GM18508 (cell line): ENCODE data around the gene BTG3.

Experiments used
- ATAC-seq: cut with Tn5 transposase; IDR thresholded peaks from one replicate; pipeline ENCODE4 v1.9.1; 2021; ENCODE audit warnings: moderate number of reproducible peaks; ENCODE audit not compliant: insufficient read depth, unreplicated experiment

Gene BTG3

DNA sequence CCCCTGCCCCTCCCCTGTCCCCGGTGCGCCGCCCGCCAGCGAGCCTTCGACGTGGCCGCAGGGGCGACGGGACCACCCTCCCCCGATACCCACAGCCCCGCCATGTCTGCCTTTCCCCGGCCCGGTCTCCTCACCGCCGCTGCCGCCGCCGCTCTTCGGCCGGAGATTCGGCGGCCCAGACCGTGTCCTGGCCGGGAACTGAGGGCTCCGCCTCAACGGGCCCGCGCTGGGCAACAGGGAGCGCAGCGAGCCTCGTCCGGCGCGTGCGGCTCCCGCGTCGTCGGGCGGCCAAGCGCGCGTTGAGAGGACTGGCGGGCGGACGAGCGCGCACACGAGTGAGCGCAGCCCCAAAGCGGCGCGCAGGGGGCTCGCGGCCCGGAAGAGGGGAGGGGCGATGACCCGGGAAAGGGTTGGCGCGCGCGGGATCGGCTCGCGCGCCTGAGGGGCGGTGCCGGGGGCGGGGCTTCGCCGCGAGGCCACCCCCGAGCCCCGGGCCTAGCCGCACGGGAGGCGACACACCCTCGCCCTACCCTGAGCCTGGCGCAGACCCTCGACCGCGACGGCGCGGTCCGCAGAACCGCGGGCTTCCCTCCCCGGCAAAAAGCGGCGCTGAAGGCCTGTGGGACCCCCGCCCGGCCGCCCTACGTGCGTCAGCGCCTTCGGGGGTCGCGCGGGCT lies at the start of gene BTG3:
BTG3 (minus strand) TSS at position 337 of the 677 bp plus-strand sequence. CDS start 3,757 bp downstream, outside the sequence.
- peak; percentile 43 for ATAC-seq

DNA sequence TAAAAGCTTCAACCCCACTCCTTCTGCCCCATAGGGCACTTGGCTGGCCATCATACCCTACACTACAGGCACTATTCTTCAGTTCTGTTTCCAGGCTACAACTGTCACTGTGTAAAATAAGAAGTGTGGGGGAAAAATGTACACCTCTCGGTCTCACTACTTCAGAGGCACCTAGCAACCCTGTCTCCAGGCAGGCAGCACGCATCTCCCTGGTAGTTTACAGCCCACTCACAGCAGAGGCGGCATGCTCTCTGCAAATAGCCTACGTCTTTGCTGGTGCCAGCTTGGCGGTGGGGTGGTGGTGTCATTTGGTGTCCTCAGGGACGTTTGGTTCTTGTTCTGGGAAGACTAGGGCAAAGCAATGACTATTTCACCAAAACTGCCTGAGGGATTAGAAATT lies 48.2 kb upstream of the BTG3 start:
- ATAC-seq, result no peak

GRCh38 chr21:17660452-17660851 lies 47.8 kb upstream of the BTG3 start:
- no peak for ATAC-seq

DNA sequence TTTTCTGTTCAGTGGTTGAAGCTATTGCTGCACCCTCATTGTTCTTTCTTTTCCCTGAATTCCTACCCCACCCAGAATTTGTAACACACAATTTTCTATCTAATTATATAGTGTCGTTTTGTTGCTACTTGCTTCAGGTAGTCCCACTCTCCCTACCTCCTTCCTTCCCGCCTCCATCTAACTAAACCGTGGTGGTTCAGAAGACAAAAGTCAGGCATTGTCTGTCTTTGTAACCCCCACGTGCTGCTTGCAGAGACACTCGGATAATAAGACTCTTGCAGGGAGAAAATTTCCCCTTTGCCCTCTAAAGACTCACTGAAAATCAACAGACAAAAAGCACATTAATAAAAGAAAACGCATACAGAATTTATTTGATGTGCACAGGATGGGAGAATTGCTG lies 46.2 kb upstream of the BTG3 start:
- ATAC-seq, result no peak

GRCh38 chr21:17651526-17651925 lies 38.8 kb upstream of the BTG3 start:
- no peak for ATAC-seq

DNA sequence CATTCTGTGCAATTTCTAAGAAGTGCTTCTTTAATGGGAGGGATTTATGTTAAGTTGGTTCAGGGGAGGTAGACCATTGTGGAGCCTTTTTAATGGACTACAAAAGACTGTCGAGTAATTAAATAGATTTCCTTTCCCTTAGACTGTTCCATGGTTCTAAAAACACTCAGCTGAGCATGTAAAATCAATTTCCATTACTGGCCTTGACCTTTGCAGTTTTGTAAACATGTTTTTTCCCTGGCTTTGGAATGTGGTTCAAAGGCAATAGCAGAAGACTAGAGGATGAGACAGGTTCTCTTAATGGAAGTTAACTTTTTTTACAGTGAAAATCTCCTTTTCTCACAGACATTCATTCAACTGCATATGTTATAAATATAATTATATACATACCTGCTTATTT lies 37.6 kb upstream of the BTG3 start:
- no peak for ATAC-seq

DNA sequence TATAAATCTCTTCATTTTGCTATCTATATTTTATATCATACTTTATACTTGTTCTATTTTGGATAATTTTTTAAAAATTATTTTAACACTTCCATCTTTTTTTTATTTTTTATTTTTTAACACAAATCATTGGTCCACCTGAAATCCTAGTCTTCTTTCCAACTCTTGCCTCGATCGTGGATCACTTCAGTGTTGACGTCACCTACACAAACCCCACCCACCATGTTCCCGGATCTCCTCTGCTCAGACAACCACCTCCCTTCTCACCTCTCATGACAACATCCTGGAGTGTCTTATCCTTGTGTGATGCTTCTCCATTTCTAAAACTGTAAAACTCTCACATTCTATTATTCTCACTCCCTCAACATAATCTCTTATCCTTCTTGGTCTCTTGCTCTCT lies 34.1 kb upstream of the BTG3 start:
- no peak for ATAC-seq

DNA sequence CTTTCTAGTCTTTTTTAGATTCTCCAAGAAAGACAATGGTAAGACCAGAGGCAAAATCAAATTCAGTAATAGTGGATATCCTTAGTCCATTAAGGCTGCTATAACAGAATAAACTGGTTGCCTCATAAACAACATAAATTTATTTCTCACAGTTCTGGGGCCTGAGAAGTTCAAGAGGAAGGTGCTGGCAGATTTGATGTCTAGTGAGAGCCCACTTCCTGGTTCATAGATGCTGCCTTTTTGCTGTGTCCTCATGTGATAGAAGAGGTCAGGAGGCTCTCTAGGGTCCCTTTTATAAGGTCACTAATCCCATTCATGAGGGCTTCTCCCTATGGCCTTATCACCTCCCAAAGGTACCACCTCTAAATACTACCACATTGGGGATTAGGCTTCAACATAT lies 31.5 kb upstream of the BTG3 start:
- no peak for ATAC-seq

DNA sequence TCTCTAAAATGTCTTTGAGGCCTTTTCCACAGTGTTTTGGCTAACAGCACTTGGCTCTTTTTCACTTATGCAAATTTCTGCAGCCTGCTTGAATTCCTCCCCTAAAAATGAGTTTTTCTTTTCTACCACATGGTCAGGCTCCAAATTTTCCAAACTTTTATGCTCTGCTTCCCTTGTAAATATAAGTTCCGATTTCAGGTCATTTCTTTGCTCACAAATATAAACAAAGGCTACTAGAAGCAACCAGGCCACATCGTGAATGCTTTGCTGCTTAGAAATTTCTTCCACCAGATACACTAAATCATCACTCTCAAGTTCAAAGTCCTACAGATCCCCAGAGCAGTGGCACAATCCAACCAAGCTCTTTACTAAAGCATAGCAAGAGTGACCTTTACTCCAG lies 28.1 kb upstream of the BTG3 start:
- ATAC-seq, result no peak

- no peak for ATAC-seq
Observed at GRCh38 chr21:17636711-17637110, 24.0 kb upstream of the BTG3 start.

GRCh38 chr21:17631195-17631594 lies 18.5 kb upstream of the BTG3 start:
- no peak for ATAC-seq

DNA sequence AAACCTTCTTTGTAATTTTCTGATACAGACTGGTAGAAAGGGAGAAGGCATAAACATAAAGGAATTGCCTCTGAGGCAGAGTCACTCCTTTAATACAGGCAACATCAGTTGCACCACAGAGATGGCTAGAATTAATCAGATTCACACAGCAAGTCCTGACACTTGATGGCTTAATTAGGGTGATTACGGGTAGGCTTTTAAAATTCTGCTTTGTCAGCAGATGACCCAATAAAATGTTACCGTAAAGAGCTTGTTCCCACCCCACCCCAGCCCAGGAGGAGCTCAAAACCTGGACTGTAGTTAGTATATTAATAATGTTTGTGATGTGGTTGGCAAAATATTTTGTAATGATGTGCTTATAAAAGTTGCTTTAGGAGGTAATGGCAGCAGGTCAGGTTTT lies 9.3 kb upstream of the BTG3 start:
- no peak for ATAC-seq

- no peak for ATAC-seq
Observed at GRCh38 chr21:17616831-17617230, 4.1 kb upstream of the BTG3 start.

GRCh38 chr21:17613242-17613676 lies 558 bp upstream of the BTG3 start:
- ATAC-seq, result no peak

- peak; percentile 0 for ATAC-seq
Observed at GRCh38 chr21:17612023-17612564, 607 bp downstream of the BTG3 start.

DNA sequence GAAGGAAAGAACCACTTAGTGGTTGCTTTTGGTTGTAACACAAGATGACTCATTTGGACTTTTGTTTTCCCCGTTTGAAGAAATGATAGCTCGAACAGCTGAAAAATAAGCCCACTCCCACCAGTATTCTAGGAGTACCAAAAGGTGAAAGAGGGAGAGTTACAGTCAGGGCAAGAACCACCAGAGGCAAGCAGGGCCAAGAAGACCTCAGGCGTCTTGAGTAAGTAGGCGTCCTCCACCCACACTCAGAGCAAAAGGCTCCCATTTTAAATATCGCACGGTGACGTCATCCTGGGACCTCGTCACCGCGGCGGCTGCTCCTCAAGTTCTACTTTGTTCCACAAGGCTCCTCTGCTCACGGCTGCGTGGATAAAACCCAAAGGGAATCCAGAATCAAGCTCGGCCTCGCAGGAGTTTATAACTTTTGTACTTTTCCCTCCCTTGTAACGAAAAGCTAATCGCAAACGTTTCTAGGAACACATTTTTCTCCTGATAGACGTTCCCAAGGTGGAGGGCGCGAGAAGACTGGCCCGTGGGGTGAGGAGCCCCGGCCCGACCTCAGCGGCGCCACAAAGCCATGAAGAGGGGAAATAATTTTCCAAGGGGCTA lies 1.2 kb downstream of the BTG3 start:
- ATAC-seq, result peak; percentile 73

DNA sequence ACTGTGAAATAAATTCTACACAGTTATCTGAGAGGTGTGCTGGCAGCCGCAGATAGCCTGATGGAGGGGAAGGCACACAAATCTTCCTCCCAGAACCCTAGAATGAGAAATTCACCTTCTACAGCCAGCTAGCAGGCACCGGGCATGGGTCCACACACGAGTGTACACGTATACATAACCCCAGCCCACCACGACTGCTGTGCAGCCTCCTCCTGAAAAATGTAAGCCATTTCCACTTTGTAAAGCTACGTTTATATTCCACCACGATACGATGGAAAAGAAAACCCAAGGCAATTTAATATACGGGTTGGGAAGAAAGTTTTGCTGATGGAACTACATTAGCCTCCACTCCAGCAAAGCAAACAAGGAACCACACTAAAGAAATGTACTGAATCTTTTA lies 1.8 kb downstream of the BTG3 start:
- no peak for ATAC-seq

DNA sequence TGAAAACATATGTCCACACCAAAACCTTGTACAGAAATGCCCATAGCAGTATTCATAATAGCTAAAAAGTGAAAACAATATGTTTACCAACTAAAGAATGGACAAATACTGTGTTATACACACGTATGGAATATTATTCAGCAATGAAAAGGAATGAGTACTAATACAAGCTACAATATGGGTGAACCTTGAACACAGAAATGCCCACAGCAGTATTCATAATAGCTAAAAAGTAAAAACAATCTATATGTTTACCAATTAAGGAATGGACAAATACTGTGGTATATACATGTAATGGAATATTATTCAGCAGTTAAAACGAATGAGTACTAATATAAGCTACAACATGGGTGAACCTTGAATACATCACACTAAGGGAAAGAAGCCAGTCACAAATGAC lies 3.0 kb downstream of the BTG3 start:
- no peak for ATAC-seq

DNA sequence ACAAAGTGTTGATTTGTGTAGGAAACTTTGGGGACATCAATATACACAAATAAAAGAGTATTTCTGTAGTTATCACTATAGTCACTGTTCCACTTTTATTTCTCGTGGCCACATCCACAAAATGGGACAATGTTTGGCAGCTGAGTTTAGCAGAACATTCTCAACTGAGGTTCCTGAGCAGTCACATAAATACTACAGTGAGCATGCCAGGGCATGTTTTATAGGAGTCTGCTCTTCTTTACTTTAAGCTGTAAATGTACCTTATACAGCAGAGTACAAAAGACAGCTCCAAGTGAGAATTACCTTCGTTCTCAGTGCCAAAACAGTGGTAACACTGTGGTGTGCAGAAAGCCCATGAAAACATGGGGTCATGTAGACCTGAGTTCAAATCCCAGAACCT lies 5.0 kb downstream of the BTG3 start:
- no peak for ATAC-seq

- ATAC-seq, result no peak
Observed at GRCh38 chr21:17602874-17603273, 9.8 kb downstream of the BTG3 start.

GRCh38 chr21:17598437-17598836 lies 14.3 kb downstream of the BTG3 start:
- ATAC-seq, result peak; percentile 68

- no peak for ATAC-seq
Observed at GRCh38 chr21:17597680-17598079, 15.0 kb downstream of the BTG3 start.
